Measurements from ENCODE around the gene RAB11FIP2. TPM values are rescaled to one million over a fixed set of nuclear protein-coding genes. Genes with fewer than 3 reads are reported as not detected.

RAB11FIP2 gene
- total RNA-seq, 4 donors from 2014 or later: 27.4 to 52.9 (median 39.8) TPM

DNA sequence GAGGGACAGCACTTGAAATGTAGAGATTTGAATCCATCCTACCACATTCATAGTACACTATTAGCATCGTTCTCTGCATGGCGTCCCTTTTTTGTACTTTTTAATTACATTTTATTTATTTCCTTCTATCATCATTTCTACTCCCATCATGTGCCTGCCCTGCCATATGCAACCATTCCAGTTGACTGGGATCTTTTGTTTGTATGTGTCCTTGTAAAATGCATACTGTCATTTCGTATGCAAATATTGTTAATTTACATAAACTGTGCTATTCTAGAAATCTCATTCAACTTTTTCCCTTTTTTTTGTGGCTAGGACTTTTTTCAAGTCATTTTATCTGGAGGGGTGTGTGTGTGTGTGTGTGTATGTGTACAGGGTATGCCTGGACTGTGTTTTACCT lies 57.9 kb downstream of the RAB11FIP2 start:
- Histone ChIP-seq H3K27me3 (no peaks in the 10 kb centered on the region), H3K27ac (no peak overlapping the region), H3K36me3 (no peaks in the 10 kb centered on the region), H3K4me1 (no peaks in the 10 kb centered on the region), H3K4me3 (replicated peaks in 1 of 3) (no peak overlapping the region), H3K9me3 (no peaks in the 10 kb centered on the region)
- no peak for DNase-seq
- intact Hi-C loops (cut with DNase I): no loop called here
- TF ChIP-seq POLR2A (IDR thresholded peaks at IDR 0.05): no peak
- TF ChIP-seq, protein P1, sequence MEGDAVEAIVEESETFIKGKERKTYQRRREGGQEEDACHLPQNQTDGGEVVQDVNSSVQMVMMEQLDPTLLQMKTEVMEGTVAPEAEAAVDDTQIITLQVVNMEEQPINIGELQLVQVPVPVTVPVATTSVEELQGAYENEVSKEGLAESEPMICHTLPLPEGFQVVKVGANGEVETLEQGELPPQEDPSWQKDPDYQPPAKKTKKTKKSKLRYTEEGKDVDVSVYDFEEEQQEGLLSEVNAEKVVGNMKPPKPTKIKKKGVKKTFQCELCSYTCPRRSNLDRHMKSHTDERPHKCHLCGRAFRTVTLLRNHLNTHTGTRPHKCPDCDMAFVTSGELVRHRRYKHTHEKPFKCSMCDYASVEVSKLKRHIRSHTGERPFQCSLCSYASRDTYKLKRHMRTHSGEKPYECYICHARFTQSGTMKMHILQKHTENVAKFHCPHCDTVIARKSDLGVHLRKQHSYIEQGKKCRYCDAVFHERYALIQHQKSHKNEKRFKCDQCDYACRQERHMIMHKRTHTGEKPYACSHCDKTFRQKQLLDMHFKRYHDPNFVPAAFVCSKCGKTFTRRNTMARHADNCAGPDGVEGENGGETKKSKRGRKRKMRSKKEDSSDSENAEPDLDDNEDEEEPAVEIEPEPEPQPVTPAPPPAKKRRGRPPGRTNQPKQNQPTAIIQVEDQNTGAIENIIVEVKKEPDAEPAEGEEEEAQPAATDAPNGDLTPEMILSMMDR (IDR thresholded peaks at IDR 0.05): no peak
- WGBS, 2 donors: 66 to 90% methylated on average over 2 to 3 of the region's 3 CpGs

DNA sequence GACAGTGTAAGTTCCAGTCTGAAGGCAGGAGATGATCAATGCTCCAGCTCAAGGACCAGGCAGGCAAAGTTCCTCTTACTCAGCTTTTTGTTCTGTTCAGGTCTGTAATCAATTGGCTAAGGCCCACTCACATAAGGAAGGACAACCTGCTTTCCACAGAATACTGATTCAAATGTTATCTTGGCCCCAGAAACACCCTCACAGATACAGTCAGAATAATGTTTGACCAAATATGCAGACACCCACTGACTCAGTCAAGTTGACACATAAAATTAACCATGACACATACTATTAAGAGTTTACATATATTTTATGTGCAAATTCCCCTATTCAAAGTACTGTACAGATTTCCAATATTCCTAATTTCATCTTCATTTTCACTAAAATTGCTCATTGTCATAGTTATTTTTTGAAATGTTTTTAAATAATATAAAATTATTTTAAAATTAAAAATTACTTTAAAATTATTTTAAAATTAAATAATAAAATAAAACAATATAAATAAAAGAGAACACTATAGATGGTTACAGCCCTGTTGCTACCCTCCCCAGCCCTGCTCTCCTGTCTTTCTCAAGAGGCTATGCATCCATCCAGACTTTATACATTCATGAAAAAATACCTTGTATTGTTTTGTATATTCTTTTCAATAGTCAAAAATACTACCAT lies 59.4 kb downstream of the RAB11FIP2 start:
- TF ChIP-seq POLR2A (IDR thresholded peaks at IDR 0.05): no peak
- TF ChIP-seq, protein P1 (IDR thresholded peaks at IDR 0.05): no peak

DNA sequence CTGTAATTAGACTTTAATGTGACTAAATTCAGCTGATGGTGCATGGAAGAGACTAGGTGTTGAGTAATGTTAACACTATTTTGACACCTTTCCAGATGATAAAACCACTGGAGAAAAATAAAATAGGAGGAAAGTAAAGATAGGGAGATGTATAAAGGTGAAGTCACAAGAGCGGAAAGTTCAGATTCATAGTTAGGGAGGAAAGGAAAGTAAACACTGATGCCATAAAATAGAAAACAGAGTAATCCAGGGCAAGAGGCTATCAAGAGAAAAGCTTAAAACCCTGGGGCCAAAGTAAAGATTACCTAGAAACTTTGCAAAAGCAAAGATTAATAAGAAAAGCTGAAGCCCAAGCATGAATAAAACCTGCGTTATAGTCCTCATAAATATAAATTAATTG lies 62.8 kb downstream of the RAB11FIP2 start:
- DNase-seq: no peak
- TF ChIP-seq, protein P1 (IDR thresholded peaks at IDR 0.05): no peak
- no peak for TF ChIP-seq POLR2A (IDR thresholded peaks at IDR 0.05)
- 93% methylated on average over 2 of the region's 2 CpGs for WGBS, 2 donors
- Histone ChIP-seq H3K36me3 (no peaks in the 10 kb centered on the region), H3K4me1 (no peaks in the 10 kb centered on the region), H3K9me3 (no peaks in the 10 kb centered on the region), H3K27ac (no peak overlapping the region), H3K4me3 (replicated peaks in 1 of 3) (no peak overlapping the region), H3K27me3 (no peaks in the 10 kb centered on the region)
- intact Hi-C loops (cut with DNase I): no loop called here

More for the DNA sequence above, 59.4 kb downstream of the RAB11FIP2 start:
- H3K27ac ChIP-seq: no peak overlapping the region
- intact Hi-C loops (cut with DNase I): no loop called here
- no peaks in the 10 kb centered on the region for H3K9me3 ChIP-seq
- H3K36me3 ChIP-seq: no peaks in the 10 kb centered on the region
- no peak for DNase-seq
- H3K27me3 ChIP-seq: no peaks in the 10 kb centered on the region
- H3K4me1 ChIP-seq: no peaks in the 10 kb centered on the region
- no peak overlapping the region for H3K4me3 ChIP-seq (replicated peaks in 1 of 3)

DNA sequence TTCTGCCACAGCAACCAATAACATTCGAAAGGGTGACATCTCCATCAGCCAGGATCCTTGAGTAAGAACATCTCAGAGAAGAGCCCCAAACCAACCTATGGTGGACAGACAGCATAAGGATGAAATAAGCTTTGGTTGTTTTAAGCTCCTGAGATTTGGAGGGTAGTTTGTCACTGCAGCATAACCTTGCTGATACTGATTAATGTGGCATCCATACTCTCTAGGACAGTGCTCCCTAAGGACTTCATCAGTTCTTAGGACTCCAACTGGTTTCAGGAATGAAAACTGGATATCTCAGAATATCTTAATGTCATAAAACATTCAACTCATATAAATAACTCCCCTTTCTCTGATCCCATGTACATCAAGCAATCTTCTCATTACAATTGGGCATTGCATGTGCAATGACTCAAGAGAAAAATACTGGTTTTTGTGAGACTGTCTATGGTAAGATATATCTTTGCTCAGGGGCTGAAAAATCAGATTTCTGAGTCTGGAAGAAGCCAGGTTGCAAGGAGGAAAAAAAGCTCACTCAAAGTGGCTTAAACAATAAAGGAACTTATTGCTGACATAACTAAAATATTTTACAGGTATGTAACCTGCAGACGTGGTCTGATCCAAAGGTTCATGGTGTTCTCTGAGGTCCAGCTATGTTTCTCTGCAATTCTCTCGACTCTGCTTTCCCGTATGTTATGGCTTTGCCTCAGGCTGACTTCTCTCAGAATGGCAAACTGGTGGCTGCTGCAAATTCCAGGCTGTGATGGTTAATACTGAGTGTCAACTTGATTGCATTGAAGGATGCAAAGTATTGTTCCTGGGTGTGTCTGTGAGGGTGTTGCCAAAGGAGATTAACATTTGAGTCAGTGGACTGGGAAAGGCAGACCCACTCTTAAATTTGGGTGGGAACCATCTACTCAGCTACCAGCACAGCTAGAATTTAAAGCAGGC lies 65.7 kb downstream of the RAB11FIP2 start:
- H3K9me3 ChIP-seq: no peaks in the 10 kb centered on the region
- no peak for DNase-seq
- H3K4me3 ChIP-seq (replicated peaks in 1 of 3): no peak overlapping the region
- intact Hi-C loops (cut with DNase I): no loop called here
- no peaks in the 10 kb centered on the region for H3K27me3 ChIP-seq
- H3K27ac ChIP-seq: no peak overlapping the region
- TF ChIP-seq POLR2A (IDR thresholded peaks at IDR 0.05): no peak
- TF ChIP-seq, protein P1 (IDR thresholded peaks at IDR 0.05): no peak
- H3K4me1 ChIP-seq: no peaks in the 10 kb centered on the region
- 83 to 89% methylated on average over 4 of the region's 4 CpGs for WGBS, 2 donors
- H3K36me3 ChIP-seq: no peaks in the 10 kb centered on the region

DNA sequence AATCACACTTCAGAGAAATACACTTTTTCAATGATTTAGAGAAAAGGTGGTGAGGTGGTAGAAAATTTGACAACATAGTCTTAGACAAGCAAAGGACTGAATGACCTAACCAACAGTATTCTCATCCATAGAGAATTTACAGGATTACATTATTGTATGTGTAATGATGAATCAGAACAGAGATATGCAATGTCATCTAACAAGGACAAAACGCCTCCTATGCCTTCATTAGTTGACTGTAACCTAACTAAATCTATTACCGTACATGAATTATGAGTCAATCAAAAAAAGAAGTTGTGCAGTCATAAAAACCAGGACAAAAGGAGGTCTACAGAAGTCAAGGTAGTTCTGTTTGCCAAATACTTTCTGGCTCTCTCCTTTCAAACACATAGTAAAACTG lies 66.5 kb downstream of the RAB11FIP2 start:
- WGBS, 2 donors: 90 to 95% methylated on average over 2 of the region's 2 CpGs
- TF ChIP-seq, protein P1 (IDR thresholded peaks at IDR 0.05): no peak
- TF ChIP-seq POLR2A (IDR thresholded peaks at IDR 0.05): no peak

More for the DNA sequence above, 66.5 kb downstream of the RAB11FIP2 start:
- no peaks in the 10 kb centered on the region for H3K4me1 ChIP-seq
- no peaks in the 10 kb centered on the region for H3K9me3 ChIP-seq
- H3K27me3 ChIP-seq: no peaks in the 10 kb centered on the region
- H3K4me3 ChIP-seq (replicated peaks in 1 of 3): no peak overlapping the region
- H3K27ac ChIP-seq: no peak overlapping the region
- DNase-seq: no peak
- no peaks in the 10 kb centered on the region for H3K36me3 ChIP-seq
- intact Hi-C loops (cut with DNase I): no loop called here

All from thyroid gland (tissue), 4 donors.